SIG-M5 treated with dmso at 0.1 percent for 504 hours (cell line): ENCODE measurements around the gene IKBIP.
"Not testable (repeated sequence)": the region's sequence is repeated elsewhere in the genome, so short reads cannot be mapped to it uniquely, and the experiment has no call there.

Experiments
- DNase-seq: peaks from one replicate; lab custom pipeline; 2025; ENCODE audit not compliant: unreplicated experiment; lab: John Stamatoyannopoulos, UW

IKBIP gene

DNA sequence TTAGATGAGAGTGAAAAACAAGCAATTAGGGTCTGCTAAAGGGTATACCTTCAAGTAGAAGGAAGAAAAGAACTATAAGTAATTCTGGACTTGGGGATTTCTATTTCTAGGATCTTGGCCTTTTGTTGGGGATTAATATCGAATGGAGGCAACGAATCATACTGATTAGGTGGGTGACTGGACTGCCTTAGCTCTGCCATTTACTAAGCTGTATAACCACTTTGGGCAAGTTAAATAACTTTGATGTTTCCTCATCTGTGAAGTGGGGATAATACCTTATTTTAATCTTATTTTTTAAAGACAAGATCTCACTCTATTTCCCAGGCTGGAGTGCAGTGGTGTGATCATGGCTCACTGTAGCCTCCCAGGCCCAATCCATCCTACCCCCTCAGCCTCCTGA, 6.6 kb downstream of the IKBIP start:
- no peak for DNase-seq

- no peak for DNase-seq
Measured at GRCh38 chr12:98637068-98637467, 7.5 kb downstream of the IKBIP start.

- DNase-seq = no peak
Measured at GRCh38 chr12:98635657-98636323, 8.8 kb downstream of the IKBIP start.

DNA sequence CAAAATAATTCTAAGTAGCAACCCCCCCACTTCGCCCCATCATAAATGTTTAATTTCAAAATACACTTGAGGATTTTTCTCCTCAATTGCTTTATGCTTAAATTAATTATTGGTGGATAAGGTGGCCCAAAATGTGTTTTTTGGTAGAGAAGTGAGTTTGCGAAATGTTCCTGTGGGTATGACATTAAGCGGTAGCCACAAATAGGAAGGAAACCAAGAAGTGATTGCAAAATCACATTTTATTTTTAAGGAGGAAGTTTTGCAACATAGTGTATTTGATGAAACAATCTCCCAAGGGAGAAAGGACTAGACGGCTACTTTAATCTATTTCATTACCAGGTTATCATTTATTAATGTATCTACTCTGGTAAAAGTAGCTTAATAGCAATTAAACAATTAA, 25.6 kb downstream of the IKBIP start:
- peak; percentile 95 for DNase-seq

DNA sequence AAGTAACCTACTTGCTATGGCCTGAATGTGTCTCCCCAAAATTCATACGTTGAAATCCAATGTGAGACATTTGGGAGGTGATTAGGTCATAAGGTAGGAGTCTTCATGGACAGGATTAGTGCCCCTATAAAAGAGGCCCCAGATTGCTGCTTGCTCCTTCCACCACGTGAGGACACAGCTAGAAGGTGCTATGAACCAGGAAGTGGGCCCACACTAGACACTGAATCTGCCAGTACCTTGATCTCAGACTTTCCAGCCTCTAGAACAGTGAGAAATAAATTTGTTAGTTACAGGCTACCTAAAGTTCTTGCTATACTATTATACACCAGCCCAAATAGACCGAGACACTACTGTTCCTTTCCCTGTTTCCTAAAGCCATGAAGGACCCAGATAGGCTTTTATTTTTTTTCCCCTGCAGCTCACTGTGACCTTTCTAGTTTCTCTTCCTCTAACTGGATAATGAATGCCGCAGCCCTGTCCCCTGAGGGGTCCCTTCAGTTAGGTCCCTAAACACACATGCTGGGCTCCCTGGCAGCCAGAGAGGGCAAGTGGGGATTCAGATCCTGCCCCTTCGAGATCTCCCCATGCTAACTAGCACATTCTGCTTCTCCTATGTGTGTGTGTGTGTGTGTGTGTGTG, 31.8 kb downstream of the IKBIP start:
- peak; percentile 94 for DNase-seq

GRCh38 chr12:98610596-98610995, 34.0 kb downstream of the IKBIP start:
- DNase-seq = no peak

- DNase-seq = no peak
Measured at GRCh38 chr12:98606359-98606988, 38.1 kb downstream of the IKBIP start.

GRCh38 chr12:98601924-98602323, 42.7 kb downstream of the IKBIP start:
- no peak for DNase-seq

DNA sequence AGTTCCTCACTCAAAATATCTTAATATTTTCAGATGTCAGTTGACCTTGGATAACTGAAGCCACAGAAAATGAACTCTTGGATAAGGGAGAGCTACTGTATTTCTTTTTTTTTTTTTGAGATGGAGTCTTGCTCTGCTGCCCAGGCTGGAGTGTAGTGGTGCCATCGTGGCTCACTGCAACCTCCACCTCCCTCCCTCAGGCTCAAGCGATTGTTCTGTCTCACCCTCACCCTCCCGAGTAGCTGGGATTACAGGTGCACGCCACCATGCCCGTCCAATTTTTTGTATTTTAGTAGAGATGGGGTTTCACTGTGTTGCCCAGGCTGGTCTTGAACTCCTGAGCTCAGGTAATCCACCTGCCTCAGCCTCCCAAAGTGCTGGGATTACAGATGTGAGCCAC, 47.3 kb downstream of the IKBIP start:
- DNase-seq = not testable (repeated sequence)

DNA sequence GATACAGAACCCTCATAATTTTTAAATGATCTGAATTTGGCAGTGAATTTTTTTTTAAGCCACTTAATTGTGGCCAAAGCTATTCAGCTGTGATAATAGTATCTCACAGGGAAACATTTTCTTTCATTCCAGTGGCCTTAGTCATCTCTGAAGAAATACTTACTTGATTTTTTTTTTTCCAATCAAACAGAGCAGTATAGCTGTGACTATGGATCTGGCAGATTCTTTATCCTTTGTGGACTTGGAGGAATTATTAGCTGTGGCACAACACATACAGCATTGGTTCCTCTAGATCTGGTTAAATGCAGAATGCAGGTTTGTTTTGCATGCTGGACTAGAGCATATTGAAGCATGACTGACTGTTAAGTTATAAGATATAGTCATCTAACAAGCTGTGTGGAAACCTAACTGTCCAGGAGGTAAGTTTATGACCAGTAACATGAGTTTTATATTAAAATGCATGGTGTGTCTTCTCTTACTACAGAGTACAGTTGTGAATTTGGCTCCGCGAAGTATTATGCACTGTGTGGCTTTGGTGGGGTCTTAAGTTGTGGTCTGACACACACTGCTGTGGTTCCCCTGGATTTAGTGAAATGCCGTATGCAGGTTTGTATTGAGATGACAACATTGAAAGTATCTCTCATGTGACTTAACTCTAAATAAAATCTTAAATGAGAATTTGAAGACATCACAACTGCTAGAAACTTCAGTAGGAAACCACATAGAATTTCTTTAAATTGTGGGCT, 49.2 kb downstream of the IKBIP start:
- peak; percentile 22 for DNase-seq

- DNase-seq = no peak
Measured at GRCh38 chr12:98594050-98594835, 50.3 kb downstream of the IKBIP start.

DNA sequence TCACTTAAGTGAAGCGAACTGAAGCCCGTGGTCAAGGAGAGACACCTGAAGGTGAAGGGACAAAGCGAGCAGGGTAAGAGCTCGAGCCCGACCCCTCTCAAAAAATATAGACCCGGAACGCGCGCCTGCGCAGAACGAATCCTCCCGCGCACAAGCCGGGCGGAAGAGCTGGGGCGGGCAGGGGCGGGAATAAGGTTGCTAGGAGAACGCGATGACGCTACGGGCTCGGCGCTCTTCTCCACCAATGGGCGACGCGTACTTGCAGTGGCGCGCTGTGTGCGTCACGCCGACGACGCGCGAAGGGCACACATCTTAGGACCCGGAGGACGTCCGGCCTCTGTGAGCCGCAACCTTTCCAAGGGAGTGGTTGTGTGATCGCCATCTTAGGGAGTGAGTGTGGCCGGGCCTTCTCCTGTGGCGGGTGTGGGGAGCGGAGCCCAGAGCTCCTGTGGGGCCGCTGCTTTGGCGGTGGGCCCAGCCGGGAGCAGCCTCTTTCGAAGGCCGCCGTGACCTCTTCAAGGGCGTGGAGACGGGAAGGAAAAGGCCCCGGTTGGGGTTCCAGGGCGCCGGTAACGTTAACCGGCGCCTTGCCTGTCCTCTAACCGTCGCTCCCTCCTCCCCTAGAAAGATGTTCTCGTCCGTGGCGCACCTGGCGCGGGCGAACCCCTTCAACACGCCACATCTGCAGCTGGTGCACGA, 51.1 kb downstream of the IKBIP start, which contains the start of gene SLC25A3:
SLC25A3 (plus strand) TSS at position 336 of the 699 bp plus-strand sequence; CDS start at position 629, 293 bp downstream.
- peak; percentile 98 for DNase-seq

- DNase-seq = peak; percentile 75
Measured at GRCh38 chr12:98592825-98593322, 51.7 kb downstream of the IKBIP start.

- peak; percentile 58 for DNase-seq
Measured at GRCh38 chr12:98591209-98591608, 53.4 kb downstream of the IKBIP start.

DNA sequence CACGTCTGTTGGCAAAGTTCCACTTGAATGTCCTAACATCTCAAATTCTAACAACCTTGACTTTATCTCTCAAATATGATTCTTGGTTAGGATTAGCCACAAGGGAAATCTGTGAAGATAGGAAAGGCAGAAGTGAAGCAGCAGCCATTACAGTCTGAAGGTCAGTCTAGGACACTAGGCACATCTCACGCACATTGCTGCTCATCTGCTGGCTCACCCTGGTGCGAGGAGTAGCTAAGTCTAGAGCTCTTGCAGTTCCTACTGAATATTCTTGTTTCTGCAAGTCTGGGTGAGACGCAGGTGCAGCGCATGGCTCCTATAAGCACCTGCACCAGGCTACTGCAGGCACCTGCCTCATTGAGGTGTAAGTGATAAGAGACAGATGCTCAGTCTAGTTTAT, 57.5 kb downstream of the IKBIP start:
- no peak for DNase-seq

GRCh38 chr12:98582093-98582492, 62.5 kb downstream of the IKBIP start:
- no peak for DNase-seq

DNA sequence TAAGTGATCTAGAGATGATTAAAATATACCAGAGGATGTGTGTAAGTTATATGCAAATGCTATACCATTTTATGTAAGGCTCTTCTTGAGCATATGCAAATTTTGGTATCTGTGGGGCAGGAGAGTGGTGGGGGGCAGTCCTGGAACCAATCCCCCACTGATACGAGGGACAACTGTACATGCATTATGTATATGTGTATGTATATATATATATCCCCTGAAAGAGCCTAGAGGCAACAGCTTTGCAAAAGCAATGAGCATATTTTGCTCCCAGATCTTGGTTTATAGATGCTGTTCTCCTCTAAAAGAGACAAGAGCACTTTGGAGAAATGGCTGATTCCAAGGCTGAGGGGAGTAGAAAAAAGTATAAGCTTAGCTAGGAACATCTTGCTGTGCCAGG, 63.5 kb downstream of the IKBIP start:
- DNase-seq = no peak

- DNase-seq = no peak
Measured at GRCh38 chr12:98580695-98581094, 63.9 kb downstream of the IKBIP start.

DNA sequence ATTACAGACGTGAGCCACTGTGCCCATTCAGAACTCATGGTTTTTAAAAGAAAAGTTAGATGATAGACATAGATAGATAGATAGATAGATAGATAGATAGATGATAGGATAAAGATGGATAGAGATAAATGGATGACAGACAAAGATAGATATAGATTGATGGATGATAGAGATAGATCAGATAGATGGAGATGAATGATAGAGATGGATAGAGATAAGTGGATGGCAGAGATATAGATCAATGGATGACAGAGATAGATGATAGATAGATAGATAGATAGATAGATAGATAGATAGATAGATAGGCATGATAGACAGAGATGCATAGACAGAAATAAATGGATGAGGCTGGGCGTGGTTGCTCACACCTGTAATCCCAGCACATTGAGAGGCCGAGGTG, 64.8 kb downstream of the IKBIP start:
- DNase-seq = no peak

DNA sequence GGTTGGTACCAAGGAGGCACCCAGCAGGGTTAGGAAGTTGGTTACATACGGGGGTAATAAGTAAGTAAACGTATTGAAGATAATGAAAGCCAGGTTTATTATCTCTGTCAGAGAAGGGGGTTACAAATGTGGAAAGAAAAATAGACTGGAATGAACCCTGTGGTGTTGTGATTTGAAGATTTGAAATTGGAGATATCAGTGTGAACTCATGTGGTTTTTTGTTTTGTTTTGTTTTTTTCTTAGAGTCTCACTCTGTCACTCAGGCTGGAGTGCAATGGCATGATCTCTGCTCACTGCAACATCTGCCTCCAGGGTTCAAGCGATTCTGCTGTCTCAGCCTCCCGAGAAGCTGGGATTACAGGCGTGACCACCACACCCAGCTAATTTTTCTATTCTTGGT, 65.2 kb downstream of the IKBIP start:
- DNase-seq = no peak
